ENCODE measurements around the gene CCNO.

DNA sequence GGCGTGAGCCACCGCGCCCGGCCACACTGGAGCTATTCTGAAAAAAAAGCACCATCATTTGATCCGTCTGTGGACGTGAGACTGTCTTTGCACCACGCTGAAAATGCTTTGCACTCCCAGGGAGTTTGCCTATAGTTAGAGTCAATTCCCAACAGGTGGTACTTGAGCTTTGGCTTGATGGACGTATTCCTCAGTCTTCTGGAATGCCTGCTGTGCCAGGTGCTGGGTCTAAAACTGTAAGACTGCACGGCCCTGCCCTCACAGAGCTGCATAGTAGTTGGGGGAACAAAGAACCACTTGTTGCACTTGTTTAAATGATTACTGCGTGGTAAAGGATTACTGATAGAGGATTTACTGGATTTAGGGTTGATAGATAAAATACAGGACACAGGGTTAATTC, 3.4 kb upstream of the CCNO start:
- no peak for TF ChIP-seq EZH2 (IDR thresholded peaks at IDR 0.05; ENCODE audit: insufficient read depth, low read length)
- TF ChIP-seq, protein P1, sequence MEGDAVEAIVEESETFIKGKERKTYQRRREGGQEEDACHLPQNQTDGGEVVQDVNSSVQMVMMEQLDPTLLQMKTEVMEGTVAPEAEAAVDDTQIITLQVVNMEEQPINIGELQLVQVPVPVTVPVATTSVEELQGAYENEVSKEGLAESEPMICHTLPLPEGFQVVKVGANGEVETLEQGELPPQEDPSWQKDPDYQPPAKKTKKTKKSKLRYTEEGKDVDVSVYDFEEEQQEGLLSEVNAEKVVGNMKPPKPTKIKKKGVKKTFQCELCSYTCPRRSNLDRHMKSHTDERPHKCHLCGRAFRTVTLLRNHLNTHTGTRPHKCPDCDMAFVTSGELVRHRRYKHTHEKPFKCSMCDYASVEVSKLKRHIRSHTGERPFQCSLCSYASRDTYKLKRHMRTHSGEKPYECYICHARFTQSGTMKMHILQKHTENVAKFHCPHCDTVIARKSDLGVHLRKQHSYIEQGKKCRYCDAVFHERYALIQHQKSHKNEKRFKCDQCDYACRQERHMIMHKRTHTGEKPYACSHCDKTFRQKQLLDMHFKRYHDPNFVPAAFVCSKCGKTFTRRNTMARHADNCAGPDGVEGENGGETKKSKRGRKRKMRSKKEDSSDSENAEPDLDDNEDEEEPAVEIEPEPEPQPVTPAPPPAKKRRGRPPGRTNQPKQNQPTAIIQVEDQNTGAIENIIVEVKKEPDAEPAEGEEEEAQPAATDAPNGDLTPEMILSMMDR (IDR thresholded peaks at IDR 0.05; ENCODE audit: insufficient read depth, low read depth, low read length) = no peak

All from astrocyte (in vitro differentiated cells and primary cell).